GM18861 (cell line): Measurements from ENCODE around the gene FAM135A.
"Not testable (repeated sequence)": the region's sequence is repeated elsewhere in the genome, so short reads cannot be mapped to it uniquely, and the experiment has no call there.

Experiments
- ATAC-seq: cut with Tn5 transposase; IDR thresholded peaks from one replicate; pipeline ENCODE4 v1.9.1; 2021; ENCODE audit not compliant: unreplicated experiment

FAM135A gene

GRCh38 chr6:70456735-70457134, 43.4 kb downstream of the FAM135A start:
- no peak for ATAC-seq

GRCh38 chr6:70459235-70459634, 45.9 kb downstream of the FAM135A start:
- no peak for ATAC-seq

- ATAC-seq: not testable (repeated sequence)
Observed at GRCh38 chr6:70459699-70460098, 46.4 kb downstream of the FAM135A start.

GRCh38 chr6:70470016-70470415, 56.7 kb downstream of the FAM135A start:
- ATAC-seq: no peak

- ATAC-seq: not testable (repeated sequence)
Observed at GRCh38 chr6:70470510-70470909, 57.2 kb downstream of the FAM135A start.

GRCh38 chr6:70474751-70475150, 61.4 kb downstream of the FAM135A start:
- ATAC-seq: no peak

- ATAC-seq: no peak
Observed at GRCh38 chr6:70479236-70479635, 65.9 kb downstream of the FAM135A start.

GRCh38 chr6:70486638-70487037, 73.3 kb downstream of the FAM135A start:
- ATAC-seq: not testable (repeated sequence)

GRCh38 chr6:70489364-70489763, 76.1 kb downstream of the FAM135A start:
- ATAC-seq: no peak

- no peak for ATAC-seq
Observed at GRCh38 chr6:70494833-70495232, 81.5 kb downstream of the FAM135A start.

GRCh38 chr6:70495790-70496189, 82.5 kb downstream of the FAM135A start:
- not testable (repeated sequence) for ATAC-seq

GRCh38 chr6:70502484-70502883, 89.2 kb downstream of the FAM135A start:
- no peak for ATAC-seq

GRCh38 chr6:70503813-70504465, 90.6 kb downstream of the FAM135A start:
- no peak for ATAC-seq

GRCh38 chr6:70506321-70506720, 93.0 kb downstream of the FAM135A start:
- no peak for ATAC-seq

- ATAC-seq: no peak
Observed at GRCh38 chr6:70507161-70507560, 93.9 kb downstream of the FAM135A start.

GRCh38 chr6:70508953-70509352, 95.6 kb downstream of the FAM135A start:
- no peak for ATAC-seq

GRCh38 chr6:70510600-70510999, 97.3 kb downstream of the FAM135A start:
- ATAC-seq: no peak

GRCh38 chr6:70518723-70519122, 105.4 kb downstream of the FAM135A start:
- no peak for ATAC-seq

- no peak for ATAC-seq
Observed at GRCh38 chr6:70520575-70520974, 107.3 kb downstream of the FAM135A start.

- no peak for ATAC-seq
Observed at GRCh38 chr6:70524721-70525286, 111.5 kb downstream of the FAM135A start.

GRCh38 chr6:70527071-70527737, 113.9 kb downstream of the FAM135A start:
- no peak for ATAC-seq

GRCh38 chr6:70530023-70530422, 116.7 kb downstream of the FAM135A start:
- no peak for ATAC-seq
